ENCODE measurements around the gene GRAMD1B.
A peak's percentile ranks its signal among the peaks of the same experiment; 100 is the strongest.

The GRAMD1B gene

GRCh38 chr11:123427405-123427804, 2.7 kb upstream of the GRAMD1B start:
- no peak overlapping the region for H3K27ac ChIP-seq (ENCODE audit: low read depth, low read length)
- no peak overlapping the region for H3K9ac ChIP-seq (ENCODE audit: low read length in 5 of 5)
- no peaks in the 10 kb centered on the region for H3K9me3 ChIP-seq (ENCODE audit: control insufficient read depth in 5 of 5, low read length in 5 of 5)
- peaks cover 6 to 31% (median 11%) of the 10 kb centered on the region in 5 donors for H3K27me3 ChIP-seq (ENCODE audit: control insufficient read depth in 5 of 5, insufficient read depth in 4 of 5, low read length in 5 of 5)
- peaks cover 0 to 21% (median 13%) of the 10 kb centered on the region in 5 donors for H3K4me1 ChIP-seq (ENCODE audit: control insufficient read depth in 5 of 5, insufficient read depth in 5 of 5, low read length in 5 of 5)
- H3K36me3 ChIP-seq (ENCODE audit: control insufficient read depth in 5 of 5, insufficient read depth in 5 of 5, low read length in 5 of 5) = no peaks in the 10 kb centered on the region
- no peak overlapping the region for H3K4me3 ChIP-seq (ENCODE audit: low read depth in 1 of 5, low read length in 5 of 5)

GRCh38 chr11:123428116-123428715, 1.9 kb upstream of the GRAMD1B start:
- Histone ChIP-seq H3K9ac (ENCODE audit: low read length in 5 of 5) (no peak overlapping the region), H3K36me3 (ENCODE audit: control insufficient read depth in 5 of 5, insufficient read depth in 5 of 5, low read length in 5 of 5) (no peaks in the 10 kb centered on the region), H3K9me3 (ENCODE audit: control insufficient read depth in 5 of 5, low read length in 5 of 5) (no peaks in the 10 kb centered on the region), H3K27me3 (ENCODE audit: control insufficient read depth in 5 of 5, insufficient read depth in 4 of 5, low read length in 5 of 5) (peaks cover 7 to 31% (median 14%) of the 10 kb centered on the region in 5 donors), H3K4me1 (ENCODE audit: control insufficient read depth in 5 of 5, insufficient read depth in 5 of 5, low read length in 5 of 5) (peaks cover 0 to 21% (median 13%) of the 10 kb centered on the region in 5 donors), H3K4me3 (ENCODE audit: low read depth in 1 of 5, low read length in 5 of 5) (no peak overlapping the region), H3K27ac (ENCODE audit: low read depth, low read length) (no peak overlapping the region)

DNA sequence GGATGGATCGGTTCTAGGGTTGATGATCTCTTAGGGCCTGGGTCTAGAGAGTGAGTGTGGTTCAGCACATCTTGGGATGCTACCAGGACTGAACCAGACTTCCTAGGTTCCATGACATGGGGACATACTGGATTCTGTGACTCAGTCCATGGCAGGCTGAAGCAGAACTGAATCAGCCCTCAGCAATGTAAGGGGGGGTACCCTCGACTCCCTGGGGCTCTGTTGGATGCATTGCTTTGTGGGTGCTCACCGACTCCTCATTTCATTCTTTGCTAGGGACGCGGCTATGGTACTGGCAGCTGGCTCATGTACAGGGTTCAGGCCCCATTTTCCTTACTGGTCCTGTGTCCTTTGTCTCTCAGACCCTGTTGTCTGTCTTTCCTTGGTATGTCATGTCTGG, 733 bp upstream of the GRAMD1B start:
- Histone ChIP-seq H3K4me1 (ENCODE audit: control insufficient read depth in 5 of 5, insufficient read depth in 5 of 5, low read length in 5 of 5) (peaks cover 0 to 21% (median 13%) of the 10 kb centered on the region in 5 donors), H3K9me3 (ENCODE audit: control insufficient read depth in 5 of 5, low read length in 5 of 5) (no peaks in the 10 kb centered on the region), H3K27me3 (ENCODE audit: control insufficient read depth in 5 of 5, insufficient read depth in 4 of 5, low read length in 5 of 5) (peaks cover 7 to 29% (median 14%) of the 10 kb centered on the region in 5 donors), H3K9ac (ENCODE audit: low read length in 5 of 5) (no peak overlapping the region), H3K36me3 (ENCODE audit: control insufficient read depth in 5 of 5, insufficient read depth in 5 of 5, low read length in 5 of 5) (no peaks in the 10 kb centered on the region), H3K27ac (ENCODE audit: low read depth, low read length) (no peak overlapping the region), H3K4me3 (ENCODE audit: low read depth in 1 of 5, low read length in 5 of 5) (no peak overlapping the region)

GRCh38 chr11:123430721-123431497, 840 bp downstream of the GRAMD1B start:
- H3K9ac ChIP-seq (ENCODE audit: low read length in 5 of 5) = peak overlapping the region in 3 of 5 donors; percentile 19 to 58 (median 44)
- H3K36me3 ChIP-seq (ENCODE audit: control insufficient read depth in 5 of 5, insufficient read depth in 5 of 5, low read length in 5 of 5) = no peaks in the 10 kb centered on the region
- no peaks in the 10 kb centered on the region for H3K9me3 ChIP-seq (ENCODE audit: control insufficient read depth in 5 of 5, low read length in 5 of 5)
- peak overlapping the region in 4 of 5 donors; percentile 61 to 76 (median 66) for H3K4me3 ChIP-seq (ENCODE audit: low read depth in 1 of 5, low read length in 5 of 5)
- H3K27me3 ChIP-seq (ENCODE audit: control insufficient read depth in 5 of 5, insufficient read depth in 4 of 5, low read length in 5 of 5) = peaks cover 7 to 25% (median 14%) of the 10 kb centered on the region in 5 donors
- H3K4me1 ChIP-seq (ENCODE audit: control insufficient read depth in 5 of 5, insufficient read depth in 5 of 5, low read length in 5 of 5) = peaks cover 0 to 21% (median 13%) of the 10 kb centered on the region in 5 donors
- H3K27ac ChIP-seq (ENCODE audit: low read depth, low read length) = no peak overlapping the region

GRCh38 chr11:123431619-123432018, 1.6 kb downstream of the GRAMD1B start:
- H3K9ac ChIP-seq (ENCODE audit: low read length in 5 of 5) = no peak overlapping the region
- peak overlapping the region in 4 of 5 donors; percentile 61 to 76 (median 66) for H3K4me3 ChIP-seq (ENCODE audit: low read depth in 1 of 5, low read length in 5 of 5)
- no peaks in the 10 kb centered on the region for H3K36me3 ChIP-seq (ENCODE audit: control insufficient read depth in 5 of 5, insufficient read depth in 5 of 5, low read length in 5 of 5)
- no peaks in the 10 kb centered on the region for H3K9me3 ChIP-seq (ENCODE audit: control insufficient read depth in 5 of 5, low read length in 5 of 5)
- H3K27me3 ChIP-seq (ENCODE audit: control insufficient read depth in 5 of 5, insufficient read depth in 4 of 5, low read length in 5 of 5) = peaks cover 7 to 26% (median 11%) of the 10 kb centered on the region in 5 donors
- no peak overlapping the region for H3K27ac ChIP-seq (ENCODE audit: low read depth, low read length)
- peaks cover 0 to 21% (median 13%) of the 10 kb centered on the region in 5 donors for H3K4me1 ChIP-seq (ENCODE audit: control insufficient read depth in 5 of 5, insufficient read depth in 5 of 5, low read length in 5 of 5)

DNA sequence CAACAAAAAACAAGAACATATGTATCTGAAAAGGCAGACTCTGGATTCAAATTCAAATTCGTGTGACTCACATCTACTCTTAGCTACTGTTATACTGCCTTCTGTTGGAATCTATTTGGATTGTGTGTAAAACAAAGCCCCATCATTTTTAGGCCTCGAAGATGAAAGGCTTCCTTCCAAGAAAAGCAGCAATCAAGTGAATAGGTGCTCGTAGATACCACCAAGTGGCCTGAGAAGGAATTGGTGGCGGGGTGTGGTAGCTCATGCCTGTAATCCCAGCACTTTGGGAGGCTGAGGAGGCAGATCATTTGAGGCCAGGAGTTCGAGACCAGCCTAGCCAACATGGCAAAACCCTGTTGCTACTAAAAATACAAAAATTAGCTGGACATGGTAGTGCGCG, 4.2 kb downstream of the GRAMD1B start:
- Histone ChIP-seq H3K4me3 (ENCODE audit: low read depth in 1 of 5, low read length in 5 of 5) (no peak overlapping the region), H3K9me3 (ENCODE audit: control insufficient read depth in 5 of 5, low read length in 5 of 5) (peaks cover 0 to 3% (median 0%) of the 10 kb centered on the region in 5 donors), H3K9ac (ENCODE audit: low read length in 5 of 5) (no peak overlapping the region), H3K4me1 (ENCODE audit: control insufficient read depth in 5 of 5, insufficient read depth in 5 of 5, low read length in 5 of 5) (peaks cover 0 to 21% (median 13%) of the 10 kb centered on the region in 5 donors), H3K27me3 (ENCODE audit: control insufficient read depth in 5 of 5, insufficient read depth in 4 of 5, low read length in 5 of 5) (peaks cover 4 to 31% (median 15%) of the 10 kb centered on the region in 5 donors), H3K27ac (ENCODE audit: low read depth, low read length) (no peak overlapping the region), H3K36me3 (ENCODE audit: control insufficient read depth in 5 of 5, insufficient read depth in 5 of 5, low read length in 5 of 5) (no peaks in the 10 kb centered on the region)

- Histone ChIP-seq H3K9me3 (ENCODE audit: control insufficient read depth in 5 of 5, low read length in 5 of 5) (peaks cover 0 to 3% (median 0%) of the 10 kb centered on the region in 5 donors), H3K27ac (ENCODE audit: low read depth, low read length) (no peak overlapping the region), H3K27me3 (ENCODE audit: control insufficient read depth in 5 of 5, insufficient read depth in 4 of 5, low read length in 5 of 5) (peaks cover 4 to 27% (median 16%) of the 10 kb centered on the region in 5 donors), H3K4me3 (ENCODE audit: low read depth in 1 of 5, low read length in 5 of 5) (no peak overlapping the region), H3K4me1 (ENCODE audit: control insufficient read depth in 5 of 5, insufficient read depth in 5 of 5, low read length in 5 of 5) (peaks cover 0 to 15% (median 13%) of the 10 kb centered on the region in 5 donors), H3K9ac (ENCODE audit: low read length in 5 of 5) (no peak overlapping the region), H3K36me3 (ENCODE audit: control insufficient read depth in 5 of 5, insufficient read depth in 5 of 5, low read length in 5 of 5) (no peaks in the 10 kb centered on the region)
These were observed 4.8 kb downstream of the GRAMD1B start for GRCh38 chr11:123434911-123435310.

- Histone ChIP-seq H3K27ac (ENCODE audit: low read depth, low read length) (no peak overlapping the region), H3K9me3 (ENCODE audit: control insufficient read depth in 5 of 5, low read length in 5 of 5) (peaks cover 0 to 3% (median 0%) of the 10 kb centered on the region in 5 donors), H3K4me3 (ENCODE audit: low read depth in 1 of 5, low read length in 5 of 5) (no peak overlapping the region), H3K9ac (ENCODE audit: low read length in 5 of 5) (no peak overlapping the region), H3K4me1 (ENCODE audit: control insufficient read depth in 5 of 5, insufficient read depth in 5 of 5, low read length in 5 of 5) (no peaks in the 10 kb centered on the region), H3K36me3 (ENCODE audit: control insufficient read depth in 5 of 5, insufficient read depth in 5 of 5, low read length in 5 of 5) (no peaks in the 10 kb centered on the region), H3K27me3 (ENCODE audit: control insufficient read depth in 5 of 5, insufficient read depth in 4 of 5, low read length in 5 of 5) (peaks cover 0 to 14% (median 5%) of the 10 kb centered on the region in 5 donors)
These were observed 7.3 kb downstream of the GRAMD1B start for GRCh38 chr11:123437236-123437979.

GRCh38 chr11:123438131-123438627, 8.1 kb downstream of the GRAMD1B start:
- no peaks in the 10 kb centered on the region for H3K4me1 ChIP-seq (ENCODE audit: control insufficient read depth in 5 of 5, insufficient read depth in 5 of 5, low read length in 5 of 5)
- no peak overlapping the region for H3K27ac ChIP-seq (ENCODE audit: low read depth, low read length)
- no peaks in the 10 kb centered on the region for H3K36me3 ChIP-seq (ENCODE audit: control insufficient read depth in 5 of 5, insufficient read depth in 5 of 5, low read length in 5 of 5)
- no peak overlapping the region for H3K4me3 ChIP-seq (ENCODE audit: low read depth in 1 of 5, low read length in 5 of 5)
- H3K9ac ChIP-seq (ENCODE audit: low read length in 5 of 5) = no peak overlapping the region
- peaks cover 0 to 3% (median 0%) of the 10 kb centered on the region in 5 donors for H3K9me3 ChIP-seq (ENCODE audit: control insufficient read depth in 5 of 5, low read length in 5 of 5)
- H3K27me3 ChIP-seq (ENCODE audit: control insufficient read depth in 5 of 5, insufficient read depth in 4 of 5, low read length in 5 of 5) = peaks cover 0 to 14% (median 4%) of the 10 kb centered on the region in 5 donors

Measured in subcutaneous abdominal adipose tissue (tissue), 5 donors.